ENCODE results near the gene KLHL14.
"Not testable (repeated sequence)": the region's sequence is repeated elsewhere in the genome, so short reads cannot be mapped to it uniquely, and the experiment has no call there.

- not testable (repeated sequence) for TF ChIP-seq POLR2A (IDR thresholded peaks at IDR 0.05; ENCODE audit: low read depth, low read length); CTCF (IDR thresholded peaks at IDR 0.05; ENCODE audit: extremely low read depth in 1 of 2, insufficient read depth in 1 of 2, low read depth in 1 of 2, low read length in 2 of 2); POLR2AphosphoS5 (IDR thresholded peaks at IDR 0.05; ENCODE audit: insufficient read depth, low read depth, low read length); EZH2 (IDR thresholded peaks at IDR 0.05; ENCODE audit: borderline replicate concordance, low read depth, low read length, severe bottlenecking)
These were observed 135.2 kb downstream of the KLHL14 start for GRCh38 chr18:32637659-32638058.
